ENCODE measurements around the gene MEI4.
"Not testable (repeated sequence)": the region's sequence is repeated elsewhere in the genome, so short reads cannot be mapped to it uniquely, and the experiment has no call there.

MEI4 gene

DNA sequence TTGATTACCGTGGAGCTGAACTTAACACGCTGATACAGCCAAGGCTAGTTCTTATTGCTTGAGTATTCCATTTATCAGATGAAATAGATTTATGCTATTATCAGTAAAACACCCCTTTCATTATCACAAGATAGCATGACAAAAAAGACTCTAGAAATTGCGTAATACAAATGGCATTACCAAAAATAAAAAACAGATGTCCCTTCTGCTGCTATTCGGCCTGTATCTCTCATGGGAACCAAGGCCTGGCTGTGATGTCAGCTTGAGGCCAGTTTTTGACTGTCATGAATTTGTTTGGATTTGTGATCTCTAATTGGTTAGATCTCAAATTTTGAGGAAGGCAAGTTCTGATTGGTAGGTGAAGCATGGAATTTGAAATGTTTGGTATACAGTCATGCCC is 25.2 kb downstream of the MEI4 start:
- no peak for DNase-seq (ENCODE audit: low read depth)

- no peak for DNase-seq (ENCODE audit: low read depth)
These were observed 30.7 kb downstream of the MEI4 start for GRCh38 chr6:77683515-77683914.

GRCh38 chr6:77686931-77687330 is 34.1 kb downstream of the MEI4 start:
- no peak for DNase-seq (ENCODE audit: low read depth)

GRCh38 chr6:77688649-77689048 is 35.8 kb downstream of the MEI4 start:
- no peak for DNase-seq (ENCODE audit: low read depth)

DNA sequence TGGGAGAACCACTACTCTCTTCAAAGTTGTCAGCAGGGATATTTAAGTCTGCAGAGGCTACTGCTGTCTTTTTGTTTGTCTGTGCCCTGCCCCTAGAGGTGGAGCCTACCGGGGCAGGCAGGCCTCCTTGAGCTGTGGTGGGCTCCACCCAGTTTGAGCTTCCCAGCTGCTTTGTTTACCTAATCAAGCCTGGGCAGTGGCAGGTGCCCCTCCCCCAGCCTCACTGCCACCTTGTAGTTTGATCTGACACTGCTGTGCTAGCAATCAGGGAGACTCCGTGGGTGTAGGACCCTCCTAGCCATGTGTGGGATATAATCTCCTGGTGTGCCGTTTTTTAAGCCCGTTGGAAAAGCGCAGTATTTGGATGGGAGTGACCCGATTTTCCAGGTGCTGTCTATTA is 47.3 kb downstream of the MEI4 start:
- DNase-seq (ENCODE audit: low read depth): not testable (repeated sequence)

DNA sequence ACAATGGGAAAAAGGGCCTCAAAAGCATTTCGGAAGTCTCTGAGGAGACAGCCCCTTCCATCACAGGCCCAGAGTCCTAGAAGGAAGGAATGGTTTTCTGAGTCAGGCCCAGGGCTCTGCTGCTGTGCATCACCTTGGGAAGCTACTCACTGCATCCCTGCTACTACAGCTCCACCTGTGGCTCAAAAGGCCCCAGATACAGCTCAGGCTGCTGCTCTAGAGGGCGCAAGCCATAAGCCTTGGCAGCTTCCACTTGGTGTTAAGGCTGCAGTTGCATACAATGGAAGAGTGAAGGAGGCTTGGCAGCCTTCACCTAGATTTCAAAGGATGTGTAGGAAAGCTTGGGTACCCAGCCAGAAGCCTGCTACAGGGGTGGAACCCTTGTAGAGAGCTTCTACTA is 54.8 kb downstream of the MEI4 start:
- no peak for DNase-seq (ENCODE audit: low read depth)

GRCh38 chr6:77715588-77715987 is 62.7 kb downstream of the MEI4 start:
- DNase-seq (ENCODE audit: low read depth): no peak

GRCh38 chr6:77716311-77716710 is 63.5 kb downstream of the MEI4 start:
- no peak for DNase-seq (ENCODE audit: low read depth)

DNA sequence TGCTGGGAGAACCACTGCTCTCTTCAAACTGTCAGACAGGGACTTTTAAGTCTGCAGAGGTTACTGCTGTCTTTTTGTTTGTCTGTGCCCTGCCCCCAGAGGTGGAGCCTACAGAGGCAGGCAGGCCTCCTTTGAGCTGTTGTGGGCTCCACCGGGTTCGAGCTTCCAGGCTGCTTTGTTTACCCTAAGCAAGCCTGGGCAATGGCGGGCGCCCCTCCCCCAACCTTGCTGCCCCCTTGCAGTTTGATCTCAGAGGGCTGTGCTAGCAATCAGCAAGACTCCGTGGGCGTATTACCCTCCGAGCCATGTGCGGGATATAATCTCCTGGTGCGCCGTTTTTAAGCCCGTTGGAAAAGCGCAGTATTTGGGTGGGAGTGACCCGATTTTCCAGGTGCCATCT is 83.2 kb downstream of the MEI4 start:
- not testable (repeated sequence) for DNase-seq (ENCODE audit: low read depth)

DNA sequence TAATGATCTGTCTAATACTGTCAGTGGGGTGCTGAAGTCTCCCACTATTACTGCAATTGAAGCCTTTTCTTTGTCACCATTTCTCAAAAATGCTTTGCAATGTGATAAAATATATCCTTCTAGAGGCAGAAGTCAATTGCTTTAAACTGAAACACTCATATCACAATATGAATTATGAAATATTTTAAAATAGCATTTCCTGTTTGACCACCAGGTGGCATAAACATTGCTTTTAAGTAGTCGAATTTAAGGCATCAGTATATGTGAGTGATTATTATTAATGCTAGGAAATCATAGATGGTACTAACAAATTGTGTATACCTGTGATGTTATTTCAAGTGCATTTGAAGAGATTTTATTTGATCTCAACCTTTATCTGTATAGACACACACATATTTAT is 87.5 kb downstream of the MEI4 start:
- no peak for DNase-seq (ENCODE audit: low read depth)

- DNase-seq (ENCODE audit: low read depth): not testable (repeated sequence)
These were observed 99.3 kb downstream of the MEI4 start for GRCh38 chr6:77752156-77752555.

GRCh38 chr6:77762386-77762785 is 109.5 kb downstream of the MEI4 start:
- DNase-seq (ENCODE audit: low read depth): no peak

DNA sequence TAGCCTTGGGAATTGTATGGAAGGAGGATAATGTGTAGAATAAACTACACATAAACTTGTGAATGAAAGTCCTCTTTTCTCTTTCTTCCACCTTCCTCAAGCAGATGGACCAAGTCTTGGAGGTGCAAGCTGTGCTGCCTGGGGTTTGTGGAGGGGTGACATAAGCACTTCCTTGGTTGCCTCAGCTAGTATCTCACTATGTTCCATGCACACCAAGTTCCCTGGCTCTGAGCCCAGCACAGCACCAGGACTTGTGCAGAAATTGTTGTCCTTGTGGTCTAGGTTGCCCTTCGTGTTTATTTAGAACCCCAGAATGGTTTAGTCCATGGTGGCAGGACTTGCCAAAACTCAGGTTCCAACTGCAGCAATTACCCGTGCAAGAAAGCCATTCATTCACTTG is 110.3 kb downstream of the MEI4 start:
- no peak for DNase-seq (ENCODE audit: low read depth)

GRCh38 chr6:77764364-77764763 is 111.5 kb downstream of the MEI4 start:
- no peak for DNase-seq (ENCODE audit: low read depth)

DNA sequence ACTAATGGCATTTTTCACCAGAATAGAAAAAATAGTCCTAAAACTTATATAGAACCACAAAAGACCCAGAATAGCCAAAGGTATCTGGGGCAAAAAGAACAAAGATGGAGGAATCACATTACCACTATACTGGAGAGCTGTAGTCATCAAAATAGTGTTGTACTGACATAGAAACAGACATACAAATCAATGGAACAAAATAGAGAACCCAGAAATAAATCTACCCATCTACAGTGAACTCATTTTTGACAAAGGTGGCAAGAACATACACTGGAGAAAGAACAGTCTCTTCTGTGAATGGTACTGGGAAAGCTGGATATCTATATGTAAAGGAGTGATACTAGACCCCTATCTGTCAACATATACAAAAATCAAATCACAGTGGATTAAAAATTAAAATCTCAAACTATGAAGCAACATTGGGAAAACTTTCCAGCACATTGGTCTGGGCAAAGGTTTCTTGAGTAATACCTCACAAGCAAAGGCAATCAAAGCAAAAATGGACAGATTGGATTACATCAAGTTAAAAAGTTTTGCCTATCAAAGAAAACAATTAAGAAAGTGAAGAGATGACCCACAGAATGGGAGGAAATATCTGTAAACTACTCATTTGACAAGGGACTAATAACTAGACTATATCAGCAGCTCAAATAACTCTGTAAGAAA is 120.5 kb downstream of the MEI4 start:
- DNase-seq (ENCODE audit: low read depth): no peak

DNA sequence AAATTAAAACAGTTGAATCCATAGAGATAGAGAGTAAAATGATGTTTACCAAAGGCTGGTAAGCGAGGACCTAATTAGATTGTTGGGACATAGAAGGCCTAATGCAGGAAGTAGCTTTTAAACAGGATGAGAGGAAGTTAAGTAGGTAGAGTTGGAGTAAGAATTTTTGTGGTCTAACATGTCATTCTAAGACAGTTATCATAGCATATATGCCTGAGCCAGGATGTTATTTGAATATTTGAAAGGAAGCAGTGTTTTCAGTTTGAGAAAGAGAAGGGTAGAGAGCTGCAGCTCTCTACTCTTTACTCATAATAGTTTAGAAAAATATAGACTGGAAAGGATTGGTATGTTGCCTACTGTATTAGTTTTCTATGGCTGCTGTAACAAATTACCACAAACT is 121.6 kb downstream of the MEI4 start:
- DNase-seq (ENCODE audit: low read depth): no peak

GRCh38 chr6:77776441-77776840 is 123.6 kb downstream of the MEI4 start:
- no peak for DNase-seq (ENCODE audit: low read depth)

- no peak for DNase-seq (ENCODE audit: low read depth)
These were observed 125.7 kb downstream of the MEI4 start for GRCh38 chr6:77778527-77778926.

- no peak for DNase-seq (ENCODE audit: low read depth)
These were observed 134.2 kb downstream of the MEI4 start for GRCh38 chr6:77786935-77787629.

GRCh38 chr6:77796824-77797809 is 144.3 kb downstream of the MEI4 start:
- DNase-seq (ENCODE audit: low read depth): no peak

DNA sequence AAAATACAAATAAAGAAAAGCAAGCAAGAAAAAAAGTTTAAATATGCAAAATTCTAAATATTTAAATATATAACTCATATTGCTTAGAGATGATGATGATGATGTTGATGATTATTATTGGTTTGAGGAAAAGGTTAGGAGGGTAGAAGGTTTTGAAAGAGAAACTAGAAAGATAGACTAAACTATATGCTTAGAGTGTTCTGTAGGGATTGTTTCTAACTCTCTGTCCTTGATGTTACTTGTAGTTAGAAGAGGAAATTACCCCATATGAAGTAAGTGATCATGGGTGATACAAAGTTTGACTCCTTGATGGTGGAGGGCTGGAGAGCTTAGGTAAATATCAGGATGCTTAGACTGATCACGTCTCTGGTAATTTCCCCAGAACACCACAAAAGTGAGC is 159.5 kb downstream of the MEI4 start:
- no peak for DNase-seq (ENCODE audit: low read depth)

- DNase-seq (ENCODE audit: low read depth): no peak
These were observed 160.3 kb downstream of the MEI4 start for GRCh38 chr6:77813090-77813489.

- no peak for DNase-seq (ENCODE audit: low read depth)
These were observed 161.3 kb downstream of the MEI4 start for GRCh38 chr6:77814119-77814518.
